Ectodermal cell (in vitro differentiated cells): ENCODE measurements around the gene FBXO34.
"Not testable (repeated sequence)": the region's sequence is repeated elsewhere in the genome, so short reads cannot be mapped to it uniquely, and the experiment has no call there.

Experiments
- H3K27ac ChIP-seq: 2 replicates; pipeline ENCODE4 v1.7.0; 2013; ENCODE audit warnings: mild to moderate bottlenecking, low read depth, low read length; ENCODE audit not compliant: insufficient read depth, poor library complexity, severe bottlenecking
- H3K27me3 ChIP-seq: 2 replicates; pipeline ENCODE4 v1.7.0; 2013; ENCODE audit warnings: mild to moderate bottlenecking, low read length; ENCODE audit not compliant: insufficient read depth, control insufficient read depth, poor library complexity, severe bottlenecking
- H3K36me3 ChIP-seq: one replicate; pipeline ENCODE4 v1.7.0; 2013; ENCODE audit warnings: low read length; ENCODE audit not compliant: control insufficient read depth, insufficient read depth
- H3K4me1 ChIP-seq: one replicate; pipeline ENCODE4 v1.7.0; 2013; ENCODE audit warnings: low read length; ENCODE audit not compliant: control insufficient read depth, insufficient read depth
- H3K4me3 ChIP-seq: 2 replicates; pipeline ENCODE4 v1.7.0; 2013; ENCODE audit warnings: low read depth, low read length, control low read depth; ENCODE audit not compliant: insufficient read depth
- H3K9me3 ChIP-seq: 2 replicates; pipeline ENCODE4 v1.7.0; 2013; ENCODE audit warnings: mild to moderate bottlenecking, low read length, moderate library complexity; ENCODE audit not compliant: control insufficient read depth
- WGBS, 2 experiments: methylation state at CpG; one replicate each; pipeline ENCODE4 v1.1.7; 2013; ENCODE audit warnings: missing lambda C conversion rate in 2 of 2; 5-methylcytosine and 5-hydroxymethylcytosine counted together

FBXO34 gene

DNA sequence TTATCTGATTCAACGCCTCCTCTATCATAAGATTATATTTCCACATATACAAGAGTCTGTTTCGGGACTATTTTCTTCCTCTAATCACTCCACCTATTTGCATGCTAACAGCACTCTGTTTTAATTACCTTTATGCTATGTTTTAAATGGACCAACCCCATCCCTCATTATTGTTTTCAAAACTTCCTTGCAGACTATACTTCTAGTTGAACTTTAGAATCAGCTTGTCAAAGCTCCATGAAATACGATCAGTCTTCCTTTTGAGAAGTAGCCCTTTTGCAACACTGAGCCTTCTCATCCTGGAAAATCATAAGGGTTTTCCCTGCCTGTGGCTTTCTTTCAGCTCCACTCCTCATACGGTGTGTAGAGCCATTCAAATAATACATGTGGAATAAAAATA lies 103.5 kb downstream of the FBXO34 start:
- no peaks in the 10 kb centered on the region for H3K4me1 ChIP-seq
- H3K27ac ChIP-seq = no peak overlapping the region
- 90 to 96% methylated on average over 3 to 4 of the region's 4 CpGs for WGBS, 2 experiments
- H3K4me3 ChIP-seq = no peak overlapping the region
- H3K36me3 ChIP-seq = peaks cover 7% of the 10 kb centered on the region
- no peaks in the 10 kb centered on the region for H3K9me3 ChIP-seq
- no peaks in the 10 kb centered on the region for H3K27me3 ChIP-seq

GRCh38 chr14:55377236-55377635 lies 106.0 kb downstream of the FBXO34 start:
- Histone ChIP-seq H3K36me3 (peaks cover 18% of the 10 kb centered on the region), H3K27me3 (no peaks in the 10 kb centered on the region), H3K4me3 (no peak overlapping the region), H3K27ac (no peak overlapping the region), H3K9me3 (no peaks in the 10 kb centered on the region), H3K4me1 (no peaks in the 10 kb centered on the region)
- WGBS, 2 experiments = 91 to 94% methylated on average over 4 to 5 of the region's 5 CpGs

- Histone ChIP-seq H3K27me3 (no peaks in the 10 kb centered on the region), H3K4me1 (no peaks in the 10 kb centered on the region), H3K27ac (no peak overlapping the region), H3K4me3 (no peak overlapping the region), H3K36me3 (peaks cover 23% of the 10 kb centered on the region), H3K9me3 (no peaks in the 10 kb centered on the region)
- WGBS, 2 experiments = 94 to 95% methylated on average over 4 to 5 of the region's 5 CpGs
Observed at GRCh38 chr14:55381040-55381439, 109.8 kb downstream of the FBXO34 start.

DNA sequence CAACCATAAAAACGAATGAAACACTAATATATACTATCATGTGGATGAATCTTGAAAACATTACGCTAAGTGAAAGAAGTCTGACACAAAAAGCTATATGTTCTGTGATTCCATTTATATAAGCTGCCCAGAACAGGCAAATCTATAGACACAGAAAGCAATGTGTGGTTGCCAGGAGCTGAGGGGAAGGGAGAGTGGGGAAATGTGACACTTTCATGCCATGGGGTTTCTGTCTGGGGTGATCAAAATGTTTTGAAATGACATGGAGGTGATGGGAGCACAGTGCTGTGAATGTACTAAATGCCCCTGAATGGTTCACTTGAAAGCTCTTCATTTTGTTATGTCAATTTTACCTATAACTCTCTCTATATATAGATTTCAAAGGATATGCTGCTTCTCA lies 110.3 kb downstream of the FBXO34 start:
- Histone ChIP-seq H3K36me3 (peaks cover 21% of the 10 kb centered on the region), H3K9me3 (no peaks in the 10 kb centered on the region), H3K27ac (no peak overlapping the region), H3K4me3 (no peak overlapping the region), H3K27me3 (no peaks in the 10 kb centered on the region), H3K4me1 (no peaks in the 10 kb centered on the region)
- WGBS, 2 experiments = 100% methylated on average over 1 of the region's 2 CpGs

DNA sequence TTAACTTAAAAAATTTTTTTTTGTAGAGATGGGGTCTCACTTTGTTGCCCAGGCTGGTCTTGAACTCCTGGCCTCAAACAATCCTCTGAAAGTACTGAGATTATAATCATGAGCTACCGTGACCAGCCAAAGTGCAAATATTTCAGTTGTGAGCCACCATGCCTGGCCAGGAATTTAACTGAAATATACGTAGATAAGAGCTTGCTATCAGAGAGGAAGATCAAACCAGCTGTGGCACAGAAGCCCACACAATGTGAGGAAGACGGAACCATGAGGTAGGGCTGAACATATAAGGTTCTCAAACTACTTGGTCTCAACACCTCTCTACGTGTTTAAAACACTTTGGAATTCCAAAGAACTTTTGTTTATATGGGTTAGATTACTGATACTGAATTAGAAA lies 111.3 kb downstream of the FBXO34 start:
- Histone ChIP-seq H3K4me1 (no peaks in the 10 kb centered on the region), H3K9me3 (no peaks in the 10 kb centered on the region), H3K27me3 (no peaks in the 10 kb centered on the region), H3K4me3 (no peak overlapping the region), H3K36me3 (peaks cover 20% of the 10 kb centered on the region), H3K27ac (no peak overlapping the region)
- 92 to 97% methylated on average over 3 of the region's 4 CpGs for WGBS, 2 experiments

DNA sequence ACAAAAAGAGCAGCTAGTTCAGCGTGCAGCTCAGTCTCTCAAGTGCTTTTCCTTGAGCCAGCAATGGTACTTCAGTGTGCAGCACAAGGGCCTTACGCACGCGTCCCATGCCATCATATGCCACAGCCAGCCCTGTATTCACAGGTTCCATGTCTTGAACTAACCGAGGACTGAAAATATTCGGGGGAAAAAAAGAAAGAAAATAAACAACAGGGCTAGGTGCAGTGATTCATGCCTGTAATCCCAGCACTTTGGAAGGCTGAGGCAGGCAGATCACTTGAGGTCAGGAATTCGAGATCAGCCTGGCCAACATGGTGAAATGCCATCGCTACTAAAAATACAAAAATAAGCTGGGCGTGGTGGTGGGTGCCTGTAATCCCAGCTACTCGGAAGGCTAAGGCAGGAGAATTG lies 111.8 kb downstream of the FBXO34 start:
- H3K27me3 ChIP-seq, H3K27ac ChIP-seq, H3K9me3 ChIP-seq, H3K4me1 ChIP-seq, H3K4me3 ChIP-seq: not testable (repeated sequence)
- WGBS, 2 experiments = 93 to 95% methylated on average over 10 of the region's 10 CpGs
- H3K36me3 ChIP-seq = peaks cover 18% of the 10 kb centered on the region

DNA sequence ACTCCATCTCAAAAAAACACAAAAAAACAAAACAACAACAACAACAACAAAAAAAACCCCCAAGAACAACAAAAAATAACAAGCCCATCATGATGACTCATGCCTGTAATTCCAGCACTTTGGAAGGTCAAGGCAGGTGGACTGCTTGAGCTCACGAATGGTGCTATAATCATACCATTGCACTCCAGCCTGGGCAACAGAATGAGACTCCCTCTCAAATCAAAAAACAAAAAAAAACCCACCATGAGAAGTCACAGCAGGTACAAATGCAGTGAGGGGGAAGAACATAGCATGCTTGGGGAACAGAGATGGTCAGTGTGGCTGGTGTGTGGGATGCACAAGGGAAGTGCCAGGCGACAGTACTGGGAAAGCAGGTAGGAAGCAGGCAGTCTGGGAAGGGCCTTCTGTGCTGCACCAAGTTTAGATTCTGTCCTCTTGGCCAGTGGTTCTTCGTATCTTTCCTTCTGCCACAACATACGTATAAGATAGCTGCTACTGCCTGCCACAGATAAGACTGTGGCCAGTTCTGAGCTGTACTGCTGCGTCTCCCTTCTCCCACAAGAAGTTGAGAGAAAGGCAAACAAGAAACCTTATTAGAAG lies 112.4 kb downstream of the FBXO34 start:
- Histone ChIP-seq H3K36me3 (peaks cover 16% of the 10 kb centered on the region), H3K9me3 (no peaks in the 10 kb centered on the region), H3K27ac (no peak overlapping the region), H3K4me3 (no peak overlapping the region), H3K27me3 (no peaks in the 10 kb centered on the region), H3K4me1 (no peaks in the 10 kb centered on the region)
- 90 to 91% methylated on average over 5 of the region's 5 CpGs for WGBS, 2 experiments

- 95% methylated on average over 3 of the region's 3 CpGs for WGBS, 2 experiments
- Histone ChIP-seq H3K4me3 (no peak overlapping the region), H3K4me1 (no peaks in the 10 kb centered on the region), H3K27ac (no peak overlapping the region), H3K27me3 (no peaks in the 10 kb centered on the region), H3K9me3 (no peaks in the 10 kb centered on the region), H3K36me3 (peaks cover 16% of the 10 kb centered on the region)
Observed at GRCh38 chr14:55384536-55384935, 113.3 kb downstream of the FBXO34 start.

- Histone ChIP-seq H3K4me3 (no peak overlapping the region), H3K27me3 (no peaks in the 10 kb centered on the region), H3K36me3 (peaks cover 12% of the 10 kb centered on the region), H3K4me1 (no peaks in the 10 kb centered on the region), H3K27ac (no peak overlapping the region), H3K9me3 (no peaks in the 10 kb centered on the region)
- WGBS, 2 experiments = 90 to 95% methylated on average over 6 of the region's 6 CpGs
Observed at GRCh38 chr14:55386037-55386808, 115.0 kb downstream of the FBXO34 start.

DNA sequence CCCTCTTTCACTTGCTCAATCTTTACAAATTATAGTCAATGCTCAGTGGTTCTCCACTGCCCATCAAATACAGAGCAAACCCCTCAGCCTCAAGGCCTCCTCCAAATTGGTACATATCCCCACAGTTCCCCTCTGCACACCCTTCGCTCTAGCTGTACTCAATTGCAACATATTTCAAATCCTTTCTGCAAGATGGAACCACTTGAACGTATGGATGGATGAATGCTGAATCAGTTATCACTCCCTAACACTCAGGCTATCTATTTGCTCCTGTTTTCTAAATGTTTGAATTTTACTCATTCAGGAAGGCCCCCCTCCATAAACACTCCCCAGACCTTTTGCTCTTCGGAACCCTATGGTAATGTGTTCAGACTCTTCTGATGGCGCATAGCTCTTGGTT lies 115.9 kb downstream of the FBXO34 start:
- no peak overlapping the region for H3K27ac ChIP-seq

More for the DNA sequence above, 115.9 kb downstream of the FBXO34 start:
- no peaks in the 10 kb centered on the region for H3K9me3 ChIP-seq
- WGBS, 2 experiments = 95 to 98% methylated on average over 4 of the region's 4 CpGs
- no peaks in the 10 kb centered on the region for H3K4me1 ChIP-seq
- H3K27me3 ChIP-seq = no peaks in the 10 kb centered on the region
- no peak overlapping the region for H3K4me3 ChIP-seq
- H3K36me3 ChIP-seq = peaks cover 5% of the 10 kb centered on the region
